Measurements from ENCODE around the gene KCNQ4.

The KCNQ4 gene

DNA sequence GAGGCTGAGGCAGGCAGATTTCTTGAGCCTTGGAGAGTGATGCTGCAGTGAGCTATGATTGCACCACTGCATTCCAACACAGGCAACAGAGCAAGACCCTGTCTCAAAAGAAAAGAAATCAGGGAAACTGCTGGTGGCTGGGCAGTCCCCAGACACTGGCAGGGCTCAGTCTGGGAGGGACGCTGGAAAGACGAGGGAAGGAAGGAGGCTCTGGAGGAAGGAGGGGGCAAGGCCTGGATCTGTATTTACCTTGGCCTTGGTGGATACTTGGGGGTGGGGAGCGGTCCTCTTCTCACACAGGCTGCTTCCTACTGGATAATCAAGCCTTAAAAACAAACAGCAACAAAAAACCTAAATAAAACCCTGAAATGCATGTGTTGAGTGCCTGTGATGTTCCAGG, 24.4 kb downstream of the KCNQ4 start:
- ATAC-seq, result no peak
- no peak for DNase-seq (ENCODE audit: low spot score in 2 of 2)
- no peaks in the 10 kb centered on the region for H3K9me3 Mint-ChIP-seq
- no peaks in the 10 kb centered on the region for H3K36me3 Mint-ChIP-seq
- H3K4me1 Mint-ChIP-seq, result peaks cover 21% of the 10 kb centered on the region
- H3K4me3 Mint-ChIP-seq, result no peak overlapping the region
- no peak overlapping the region for H3K27ac Mint-ChIP-seq

DNA sequence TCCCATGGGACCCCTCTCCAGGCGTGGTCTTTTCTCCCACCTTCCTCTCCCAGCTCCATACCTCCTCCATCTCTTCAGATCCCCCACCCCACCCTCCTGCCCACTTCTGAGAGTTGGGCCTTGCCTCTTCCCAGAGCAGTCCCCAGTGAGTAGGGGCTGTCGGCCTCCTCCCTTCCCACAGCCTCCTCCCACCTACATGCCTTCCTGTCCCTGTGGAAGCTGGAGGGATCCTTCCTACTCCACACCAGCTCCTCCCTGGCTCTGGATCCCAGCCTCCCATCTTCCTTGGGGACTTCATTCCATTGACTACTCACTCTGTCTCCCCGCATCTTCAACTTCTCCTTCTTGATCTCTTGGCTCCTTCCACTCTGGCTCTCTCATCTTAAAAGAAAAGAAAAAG, 24.9 kb downstream of the KCNQ4 start:
- H3K9me3 Mint-ChIP-seq, result no peaks in the 10 kb centered on the region
- DNase-seq (ENCODE audit: low spot score in 2 of 2), result no peak
- H3K4me1 Mint-ChIP-seq, result peaks cover 21% of the 10 kb centered on the region
- H3K4me3 Mint-ChIP-seq, result no peak overlapping the region
- no peak for ATAC-seq
- H3K36me3 Mint-ChIP-seq, result no peaks in the 10 kb centered on the region
- H3K27ac Mint-ChIP-seq, result peak overlapping the region; percentile 82

DNA sequence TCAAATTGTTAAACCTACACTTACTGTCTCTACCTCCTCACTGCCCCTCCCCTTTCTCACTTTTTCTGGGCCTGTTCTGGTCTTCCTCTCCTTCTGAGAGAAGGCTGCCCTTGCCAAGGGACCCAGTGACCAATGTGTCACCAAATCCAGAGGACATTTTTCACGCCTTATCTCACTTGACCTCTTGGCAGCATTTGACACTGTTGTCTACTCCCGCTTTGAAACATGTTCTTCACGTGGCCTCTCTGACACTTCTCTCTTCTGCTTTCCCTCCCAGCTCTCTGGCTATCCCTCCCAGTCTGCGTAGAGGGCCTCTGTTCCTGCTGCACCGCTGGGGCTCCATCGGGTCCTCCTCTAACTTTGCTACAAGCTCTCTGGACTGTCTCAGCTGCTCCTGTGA, 25.3 kb downstream of the KCNQ4 start:
- DNase-seq (ENCODE audit: low spot score in 2 of 2), result no peak
- H3K4me3 Mint-ChIP-seq, result no peak overlapping the region
- H3K4me1 Mint-ChIP-seq, result peaks cover 21% of the 10 kb centered on the region
- no peaks in the 10 kb centered on the region for H3K9me3 Mint-ChIP-seq
- H3K27ac Mint-ChIP-seq, result peak overlapping the region; percentile 82
- H3K36me3 Mint-ChIP-seq, result no peaks in the 10 kb centered on the region
- no peak for ATAC-seq

GRCh38 chr1:40810927-40811326, 27.3 kb downstream of the KCNQ4 start:
- Mint-ChIP-seq H3K9me3 (no peaks in the 10 kb centered on the region), H3K36me3 (no peaks in the 10 kb centered on the region), H3K4me1 (peaks cover 21% of the 10 kb centered on the region), H3K4me3 (no peak overlapping the region), H3K27ac (peak overlapping the region; percentile 82)
- ATAC-seq (no peak), DNase-seq (ENCODE audit: low spot score in 2 of 2) (no peak)

GRCh38 chr1:40815420-40815819, 31.8 kb downstream of the KCNQ4 start:
- no peak overlapping the region for H3K4me3 Mint-ChIP-seq
- H3K9me3 Mint-ChIP-seq, result no peaks in the 10 kb centered on the region
- H3K27ac Mint-ChIP-seq, result no peak overlapping the region
- ATAC-seq, result no peak
- no peak for DNase-seq (ENCODE audit: low spot score in 2 of 2)
- peaks cover 15% of the 10 kb centered on the region for H3K4me1 Mint-ChIP-seq
- H3K36me3 Mint-ChIP-seq, result no peaks in the 10 kb centered on the region

DNA sequence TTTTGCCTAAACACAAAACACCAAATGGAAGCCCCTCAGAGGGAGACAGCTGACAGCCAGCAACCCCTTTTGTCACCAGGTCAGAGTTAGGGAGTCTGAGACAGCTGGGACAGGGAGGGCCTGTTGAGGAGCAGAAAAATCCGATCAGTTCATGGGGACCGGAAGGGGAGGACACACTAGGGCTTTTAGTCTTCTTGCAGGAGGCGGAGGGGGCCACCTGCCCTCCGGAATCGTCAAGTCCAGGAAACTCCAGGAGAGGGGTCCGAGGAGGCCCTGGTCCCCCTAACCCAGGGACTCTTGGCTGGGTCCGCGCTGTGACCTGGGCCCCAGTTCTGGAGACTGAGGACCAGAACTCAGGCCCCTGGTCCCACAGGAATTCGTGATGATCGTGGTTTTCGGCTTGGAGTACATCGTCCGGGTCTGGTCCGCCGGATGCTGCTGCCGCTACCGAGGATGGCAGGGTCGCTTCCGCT, 34.2 kb downstream of the KCNQ4 start:
- no peak for ATAC-seq
- Mint-ChIP-seq H3K27ac (peak overlapping the region; percentile 52), H3K9me3 (no peaks in the 10 kb centered on the region), H3K36me3 (no peaks in the 10 kb centered on the region), H3K4me1 (peaks cover 14% of the 10 kb centered on the region), H3K4me3 (peak overlapping the region; percentile 77)
- no peak for DNase-seq (ENCODE audit: low spot score in 2 of 2)

- H3K4me1 Mint-ChIP-seq, result peaks cover 14% of the 10 kb centered on the region
- ATAC-seq (peak; percentile 94), DNase-seq (ENCODE audit: low spot score in 2 of 2) (peak; percentile 66 to 89)
- H3K4me3 Mint-ChIP-seq, result peak overlapping the region; percentile 77
- peak overlapping the region; percentile 52 for H3K27ac Mint-ChIP-seq
- H3K36me3 Mint-ChIP-seq, result no peaks in the 10 kb centered on the region
- no peaks in the 10 kb centered on the region for H3K9me3 Mint-ChIP-seq
Measured at GRCh38 chr1:40818264-40818961, 34.8 kb downstream of the KCNQ4 start.

DNA sequence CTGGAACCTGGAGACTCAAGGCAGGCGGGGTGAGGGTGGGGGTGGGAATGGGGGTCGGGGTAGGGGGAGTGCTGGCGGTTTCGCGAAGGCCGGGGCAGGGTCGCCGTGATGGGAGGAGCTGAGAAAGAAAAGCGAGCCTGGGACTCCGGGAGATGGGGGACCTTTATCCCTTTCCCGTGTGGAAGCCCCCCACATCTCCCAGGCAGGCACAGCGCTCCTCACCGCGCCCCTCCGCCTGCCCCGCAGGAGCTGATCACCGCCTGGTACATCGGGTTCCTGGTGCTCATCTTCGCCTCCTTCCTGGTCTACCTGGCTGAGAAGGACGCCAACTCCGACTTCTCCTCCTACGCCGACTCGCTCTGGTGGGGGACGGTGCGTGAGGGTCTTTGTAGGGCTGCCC, 35.5 kb downstream of the KCNQ4 start:
- peak overlapping the region; percentile 52 for H3K27ac Mint-ChIP-seq
- ATAC-seq (no peak), DNase-seq (ENCODE audit: low spot score in 2 of 2) (no peak)
- peaks cover 14% of the 10 kb centered on the region for H3K4me1 Mint-ChIP-seq
- H3K9me3 Mint-ChIP-seq, result no peaks in the 10 kb centered on the region
- no peaks in the 10 kb centered on the region for H3K36me3 Mint-ChIP-seq
- peak overlapping the region; percentile 77 for H3K4me3 Mint-ChIP-seq

- ATAC-seq (no peak), DNase-seq (ENCODE audit: low spot score in 2 of 2) (no peak)
- Mint-ChIP-seq H3K9me3 (no peaks in the 10 kb centered on the region), H3K4me3 (peak overlapping the region; percentile 77), H3K4me1 (peaks cover 19% of the 10 kb centered on the region), H3K36me3 (no peaks in the 10 kb centered on the region), H3K27ac (peak overlapping the region; percentile 17)
Measured at GRCh38 chr1:40820251-40820797, 36.7 kb downstream of the KCNQ4 start.

DNA sequence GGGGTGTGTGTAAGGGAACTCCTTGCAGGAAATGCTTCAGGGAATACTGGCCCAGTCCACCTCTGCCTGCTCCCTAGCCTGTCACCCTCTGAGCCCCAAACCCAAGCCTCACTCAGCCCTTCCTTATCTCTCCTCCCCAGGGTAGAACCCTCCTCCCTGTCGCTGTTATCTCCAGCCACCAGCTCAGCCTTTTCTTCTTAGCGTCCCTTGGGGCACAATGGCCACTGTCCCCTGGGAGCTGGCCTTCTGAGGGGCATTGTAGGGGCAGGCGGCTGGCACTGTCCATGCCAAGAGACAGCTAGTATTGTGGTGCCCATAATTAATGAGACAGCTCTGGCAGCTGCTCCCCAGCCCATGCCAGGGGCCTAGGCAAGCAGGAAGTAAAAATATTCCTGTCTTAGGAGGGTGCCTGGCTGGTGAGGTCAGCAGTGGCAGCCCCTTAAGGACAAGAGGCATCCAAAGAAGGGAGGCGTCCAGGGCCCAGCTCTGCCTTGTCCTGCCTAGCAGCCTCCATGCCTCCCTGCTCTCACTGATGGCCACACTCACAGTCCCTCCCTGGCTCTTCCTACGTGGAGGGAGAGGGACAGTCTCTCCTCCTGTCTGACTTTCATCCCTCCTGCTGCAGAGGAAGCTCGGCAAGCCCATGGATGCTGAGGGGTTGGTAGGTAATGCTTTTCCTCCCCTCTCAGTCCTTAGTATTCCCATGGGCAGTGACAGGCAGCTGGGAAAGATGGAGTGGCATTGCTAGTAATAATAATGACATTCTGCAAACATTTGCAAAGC, 37.5 kb downstream of the KCNQ4 start:
- H3K36me3 Mint-ChIP-seq, result no peaks in the 10 kb centered on the region

DNA sequence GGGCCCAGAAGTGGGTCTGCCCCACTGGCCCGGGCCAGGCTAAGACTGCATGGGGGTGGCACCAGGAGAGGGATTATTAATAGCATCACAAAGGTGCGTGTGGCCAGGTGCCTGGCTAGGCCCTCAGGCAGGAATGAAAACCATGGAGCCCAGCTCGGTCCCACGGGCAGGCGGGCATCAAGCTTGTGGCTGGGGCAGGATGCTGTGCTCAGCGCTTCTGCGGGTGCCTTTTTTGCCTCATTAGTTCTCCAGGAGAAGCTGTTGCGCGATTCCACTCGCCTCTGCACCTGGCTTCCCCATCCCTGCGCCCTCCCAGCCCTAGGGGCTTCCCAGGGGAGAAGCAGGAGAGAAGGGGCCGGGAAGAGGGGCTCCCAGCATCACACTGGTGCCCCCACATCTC, 39.3 kb downstream of the KCNQ4 start:
- no peak for DNase-seq (ENCODE audit: low spot score in 2 of 2)
- no peak overlapping the region for H3K4me3 Mint-ChIP-seq
- H3K36me3 Mint-ChIP-seq, result no peaks in the 10 kb centered on the region
- peak overlapping the region; percentile 41 for H3K27ac Mint-ChIP-seq
- no peaks in the 10 kb centered on the region for H3K9me3 Mint-ChIP-seq
- no peak for ATAC-seq
- H3K4me1 Mint-ChIP-seq, result peaks cover 34% of the 10 kb centered on the region

More for the DNA sequence above, 37.5 kb downstream of the KCNQ4 start:
- Mint-ChIP-seq H3K4me3 (no peak overlapping the region), H3K9me3 (no peaks in the 10 kb centered on the region), H3K4me1 (peaks cover 27% of the 10 kb centered on the region), H3K27ac (peak overlapping the region; percentile 17)
- ATAC-seq (no peak), DNase-seq (ENCODE audit: low spot score in 2 of 2) (no peak)

DNA sequence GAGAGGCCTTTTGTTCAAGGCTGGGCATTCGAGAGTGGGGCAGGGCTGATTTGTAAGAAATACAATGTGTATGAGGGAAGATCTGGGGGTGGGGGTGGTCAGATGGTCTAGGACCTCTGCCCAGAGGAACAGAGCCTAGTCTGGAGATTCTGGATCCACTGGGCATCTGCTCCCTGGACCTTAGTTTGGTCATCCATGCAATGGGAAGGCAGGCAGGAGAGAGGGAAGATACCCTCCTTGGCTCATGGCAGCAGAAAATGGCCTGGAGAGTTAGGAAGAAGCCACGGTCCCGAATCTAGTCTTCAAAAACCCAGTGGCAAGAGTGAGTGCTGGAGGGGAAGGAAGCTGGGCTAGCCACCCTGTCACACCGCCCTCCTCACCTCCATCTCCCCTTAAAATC, 39.8 kb downstream of the KCNQ4 start:
- peak overlapping the region; percentile 41 for H3K27ac Mint-ChIP-seq
- ATAC-seq, result no peak
- no peak for DNase-seq (ENCODE audit: low spot score in 2 of 2)
- H3K9me3 Mint-ChIP-seq, result no peaks in the 10 kb centered on the region
- H3K4me1 Mint-ChIP-seq, result peaks cover 33% of the 10 kb centered on the region
- H3K36me3 Mint-ChIP-seq, result no peaks in the 10 kb centered on the region
- H3K4me3 Mint-ChIP-seq, result no peak overlapping the region

DNA sequence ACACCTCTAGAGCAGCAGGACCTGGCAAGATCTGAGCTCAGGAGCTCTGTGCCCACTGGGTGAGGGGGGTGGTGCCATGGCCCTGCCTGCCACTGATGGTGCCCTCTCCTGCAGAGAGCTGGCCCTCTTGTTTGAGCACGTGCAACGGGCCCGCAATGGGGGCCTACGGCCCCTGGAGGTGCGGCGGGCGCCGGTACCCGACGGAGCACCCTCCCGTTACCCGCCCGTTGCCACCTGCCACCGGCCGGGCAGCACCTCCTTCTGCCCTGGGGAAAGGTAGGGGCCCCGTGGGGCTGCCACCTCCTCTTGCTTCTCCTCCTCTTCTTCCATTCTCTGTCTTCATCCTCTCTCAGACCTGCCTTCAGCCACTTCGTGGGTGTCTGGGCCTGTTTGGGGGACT, 40.4 kb downstream of the KCNQ4 start:
- H3K4me1 Mint-ChIP-seq, result peaks cover 27% of the 10 kb centered on the region
- ATAC-seq, result no peak
- no peak overlapping the region for H3K27ac Mint-ChIP-seq
- no peaks in the 10 kb centered on the region for H3K36me3 Mint-ChIP-seq
- H3K4me3 Mint-ChIP-seq, result no peak overlapping the region
- DNase-seq (ENCODE audit: low spot score in 2 of 2), result no peak
- no peaks in the 10 kb centered on the region for H3K9me3 Mint-ChIP-seq

GRCh38 chr1:40824591-40825434, 41.2 kb downstream of the KCNQ4 start:
- Mint-ChIP-seq H3K4me3 (no peak overlapping the region), H3K36me3 (no peaks in the 10 kb centered on the region), H3K4me1 (peaks cover 20% of the 10 kb centered on the region), H3K9me3 (no peaks in the 10 kb centered on the region), H3K27ac (peak overlapping the region; percentile 67)
- ATAC-seq (no peak), DNase-seq (ENCODE audit: low spot score in 2 of 2) (no peak)

- peak; percentile 52 for ATAC-seq
- no peaks in the 10 kb centered on the region for H3K36me3 Mint-ChIP-seq
Measured at GRCh38 chr1:40825435-40825788, 41.8 kb downstream of the KCNQ4 start.

More at GRCh38 chr1:40825435-40825788, 41.8 kb downstream of the KCNQ4 start:
- H3K4me1 Mint-ChIP-seq, result peaks cover 20% of the 10 kb centered on the region
- peak overlapping the region; percentile 67 for H3K27ac Mint-ChIP-seq
- H3K9me3 Mint-ChIP-seq, result no peaks in the 10 kb centered on the region
- DNase-seq (ENCODE audit: low spot score in 2 of 2), result no peak
- H3K4me3 Mint-ChIP-seq, result no peak overlapping the region
